ENCODE measurements around the gene CLMN.

GRCh38 chr14:95301527-95302187, 18.1 kb downstream of the CLMN start:
- no peak for TF ChIP-seq MXI1 (IDR thresholded peaks at IDR 0.05; ENCODE audit: low read depth, low read length)
- TF ChIP-seq BACH1 (tag; IDR thresholded peaks at IDR 0.05) = no peak
- no peak for TF ChIP-seq FOSL1 (tag; conservative IDR thresholded peaks at IDR 0.05)
- no peak for TF ChIP-seq EZH2 (IDR thresholded peaks at IDR 0.05; ENCODE audit: borderline replicate concordance, low read depth, low read length)
- no peak for TF ChIP-seq CTCF (IDR thresholded peaks at IDR 0.05 in 2 of 3, conservative IDR thresholded peaks at IDR 0.05 in 1 of 3; ENCODE audit: insufficient read depth in 2 of 3, low read depth in 1 of 3, low read length in 3 of 3)
- TF ChIP-seq POLR2AphosphoS5 (IDR thresholded peaks at IDR 0.05; ENCODE audit: control insufficient read depth, insufficient read depth, low read depth, low read length) = no peak

Measured in K562 (cell line).